ENCODE data around the gene MSI2. TPM values are rescaled to one million over a fixed set of nuclear protein-coding genes. Genes with fewer than 3 reads are reported as not detected.

Gene MSI2
- total and polyA plus RNA-seq, 2 donors (not counting 1 experiment from before 2014, with no cell fraction given) = 16.1 to 196 TPM

DNA sequence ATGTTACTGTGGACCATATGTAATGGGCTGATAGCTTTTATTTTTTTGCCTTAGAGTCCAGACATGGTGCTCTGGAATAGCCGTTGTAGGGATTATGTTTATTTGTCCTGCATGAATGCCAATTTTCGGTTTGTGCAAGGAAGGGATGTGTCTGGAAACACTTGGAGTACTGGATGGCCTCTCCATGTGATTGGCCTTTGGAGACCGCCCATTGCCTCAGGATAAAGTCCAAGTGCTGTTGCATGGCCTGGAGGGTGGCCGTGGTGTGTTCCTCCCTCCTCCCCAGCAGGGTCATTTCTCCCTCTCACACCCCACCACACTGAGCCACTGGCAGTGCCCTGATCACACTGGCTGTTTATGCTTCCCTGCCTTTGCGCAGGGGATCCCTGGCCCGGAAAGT, 93.9 kb downstream of the MSI2 start:
- Histone ChIP-seq H3K27ac (ENCODE audit: low read length in 2 of 2) (no peak overlapping the region), H3K27me3 (replicated peaks in 1 of 4; ENCODE audit: control extremely low read depth in 1 of 4, control insufficient read depth in 3 of 4, insufficient read depth in 4 of 4, low read length in 3 of 4) (no peaks in the 10 kb centered on the region), H3K79me2 (ENCODE audit: control insufficient read depth, insufficient read depth, low read length) (peaks cover 55% of the 10 kb centered on the region), H2AFZ (ENCODE audit: insufficient read depth, low read depth, low read length, poor library complexity, severe bottlenecking) (no peak overlapping the region), H3K4me2 (replicated peaks; ENCODE audit: low read depth, low read length, poor library complexity, severe bottlenecking) (no peak overlapping the region), H3K4me1 (ENCODE audit: control insufficient read depth in 2 of 2, insufficient read depth in 2 of 2, low read length in 2 of 2) (peaks cover 9 to 12% of the 10 kb centered on the region in 2 donors), H3K9me3 (ENCODE audit: control extremely low read depth in 1 of 3, control insufficient read depth in 2 of 3, insufficient read depth in 1 of 3, low read length in 2 of 3) (no peaks in the 10 kb centered on the region), H3K9ac (ENCODE audit: low read length) (no peak overlapping the region), H3K4me3 (ENCODE audit: control extremely low read depth in 1 of 5, extremely low read depth in 1 of 5, insufficient read depth in 1 of 5, low read depth in 2 of 5, low read length in 4 of 5) (no peak overlapping the region), H4K20me1 (ENCODE audit: control insufficient read depth, insufficient read depth, low read length, poor library complexity, severe bottlenecking) (peaks cover 24% of the 10 kb centered on the region), H3K36me3 (replicated peaks in 1 of 2; ENCODE audit: control extremely low read depth in 1 of 2, control insufficient read depth in 1 of 2, extremely low read depth in 1 of 2, insufficient read depth in 2 of 2, low read length in 1 of 2) (peaks cover 2 to 15% of the 10 kb centered on the region in 2 experiments)
- Mint-ChIP-seq H3K27me3 (no peaks in the 10 kb centered on the region), H3K9me3 (ENCODE audit: insufficient read depth) (no peaks in the 10 kb centered on the region), H3K4me3 (no peak overlapping the region), H3K27ac (no peak overlapping the region), H3K4me1 (peaks cover 19% of the 10 kb centered on the region)
- 97% methylated on average over 5 of the region's 6 CpGs for WGBS (ENCODE audit: insufficient coverage)
- DNase-seq (no peak), ATAC-seq (ENCODE audit: low read depth) (no peak)
- ChIA-PET POLR2A (interaction anchor here (0.6 kb wide), 1 partner anchor 8 kb away, joined by 3 read pairs; no protein-coding TSS in a partner anchor), CTCF (no interaction called here)
- intact Hi-C loops (cut with micrococcal nuclease) = no loop called here
- TF ChIP-seq EZH2 (IDR thresholded peaks at IDR 0.05; ENCODE audit: borderline replicate concordance, insufficient read depth, low read depth, low read length, poor library complexity, severe bottlenecking) = no peak
- TF ChIP-seq, protein P1, sequence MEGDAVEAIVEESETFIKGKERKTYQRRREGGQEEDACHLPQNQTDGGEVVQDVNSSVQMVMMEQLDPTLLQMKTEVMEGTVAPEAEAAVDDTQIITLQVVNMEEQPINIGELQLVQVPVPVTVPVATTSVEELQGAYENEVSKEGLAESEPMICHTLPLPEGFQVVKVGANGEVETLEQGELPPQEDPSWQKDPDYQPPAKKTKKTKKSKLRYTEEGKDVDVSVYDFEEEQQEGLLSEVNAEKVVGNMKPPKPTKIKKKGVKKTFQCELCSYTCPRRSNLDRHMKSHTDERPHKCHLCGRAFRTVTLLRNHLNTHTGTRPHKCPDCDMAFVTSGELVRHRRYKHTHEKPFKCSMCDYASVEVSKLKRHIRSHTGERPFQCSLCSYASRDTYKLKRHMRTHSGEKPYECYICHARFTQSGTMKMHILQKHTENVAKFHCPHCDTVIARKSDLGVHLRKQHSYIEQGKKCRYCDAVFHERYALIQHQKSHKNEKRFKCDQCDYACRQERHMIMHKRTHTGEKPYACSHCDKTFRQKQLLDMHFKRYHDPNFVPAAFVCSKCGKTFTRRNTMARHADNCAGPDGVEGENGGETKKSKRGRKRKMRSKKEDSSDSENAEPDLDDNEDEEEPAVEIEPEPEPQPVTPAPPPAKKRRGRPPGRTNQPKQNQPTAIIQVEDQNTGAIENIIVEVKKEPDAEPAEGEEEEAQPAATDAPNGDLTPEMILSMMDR (IDR thresholded peaks at IDR 0.05) = no peak

DNA sequence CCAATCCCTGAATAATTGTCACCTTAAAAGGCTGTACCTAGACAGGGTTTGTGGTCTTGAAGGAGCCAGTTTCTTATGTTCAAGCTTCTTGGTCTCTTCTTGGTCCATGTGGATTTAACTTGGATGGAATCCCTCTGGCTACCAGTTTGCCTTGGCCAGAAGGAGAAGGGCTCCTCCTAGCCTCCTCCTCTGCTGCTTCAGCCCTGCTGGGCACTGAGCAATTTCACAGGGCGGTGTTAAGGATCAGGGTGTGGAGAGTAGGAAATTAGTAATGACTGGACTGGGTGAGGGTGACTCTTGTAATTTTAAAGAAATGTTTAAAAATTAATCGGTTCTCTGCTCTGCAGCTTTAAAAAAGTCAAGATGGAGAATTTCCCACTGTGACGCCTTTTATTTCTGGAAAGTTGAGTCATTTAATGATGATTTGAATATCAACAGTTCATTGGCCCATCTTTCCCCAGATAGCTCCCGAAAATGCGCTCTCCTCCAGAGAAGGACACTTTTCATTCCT, 96.4 kb downstream of the MSI2 start:
- no peak overlapping the region for H3K9ac ChIP-seq (ENCODE audit: low read length)
- Mint-ChIP-seq H3K4me3 (no peak overlapping the region), H3K9me3 (ENCODE audit: insufficient read depth) (no peaks in the 10 kb centered on the region), H3K27me3 (no peaks in the 10 kb centered on the region), H3K4me1 (peaks cover 42% of the 10 kb centered on the region), H3K27ac (no peak overlapping the region)
- H2AFZ ChIP-seq (ENCODE audit: insufficient read depth, low read depth, low read length, poor library complexity, severe bottlenecking) = no peak overlapping the region
- H3K4me1 ChIP-seq (ENCODE audit: control insufficient read depth in 2 of 2, insufficient read depth in 2 of 2, low read length in 2 of 2) = peaks cover 32 to 37% of the 10 kb centered on the region in 2 donors
- peaks cover 59% of the 10 kb centered on the region for H3K79me2 ChIP-seq (ENCODE audit: control insufficient read depth, insufficient read depth, low read length)
- H3K4me2 ChIP-seq (replicated peaks; ENCODE audit: low read depth, low read length, poor library complexity, severe bottlenecking) = no peak overlapping the region
- ATAC-seq (ENCODE audit: low read depth) = no peak
- ChIA-PET POLR2A (no interaction called here), CTCF (no interaction called here)
- H3K9me3 ChIP-seq (ENCODE audit: control extremely low read depth in 1 of 3, control insufficient read depth in 2 of 3, insufficient read depth in 1 of 3, low read length in 2 of 3) = no peaks in the 10 kb centered on the region
- H3K27ac ChIP-seq (ENCODE audit: low read length in 2 of 2) = no peak overlapping the region
- no peaks in the 10 kb centered on the region for H3K27me3 ChIP-seq (replicated peaks in 1 of 4; ENCODE audit: control extremely low read depth in 1 of 4, control insufficient read depth in 3 of 4, insufficient read depth in 4 of 4, low read length in 3 of 4)
- intact Hi-C loops (cut with micrococcal nuclease) = no loop called here
- H3K36me3 ChIP-seq (replicated peaks in 1 of 2; ENCODE audit: control extremely low read depth in 1 of 2, control insufficient read depth in 1 of 2, extremely low read depth in 1 of 2, insufficient read depth in 2 of 2, low read length in 1 of 2) = peaks cover 2 to 10% of the 10 kb centered on the region in 2 experiments
- H4K20me1 ChIP-seq (ENCODE audit: control insufficient read depth, insufficient read depth, low read length, poor library complexity, severe bottlenecking) = peaks cover 34% of the 10 kb centered on the region
- no peak for DNase-seq
- WGBS (ENCODE audit: insufficient coverage) = 96% methylated on average over 3 of the region's 5 CpGs
- TF ChIP-seq EZH2 (IDR thresholded peaks at IDR 0.05; ENCODE audit: borderline replicate concordance, insufficient read depth, low read depth, low read length, poor library complexity, severe bottlenecking) = no peak
- TF ChIP-seq, protein P1 (IDR thresholded peaks at IDR 0.05) = no peak
- H3K4me3 ChIP-seq (ENCODE audit: control extremely low read depth in 1 of 5, extremely low read depth in 1 of 5, insufficient read depth in 1 of 5, low read depth in 2 of 5, low read length in 4 of 5) = no peak overlapping the region

All from B cell (primary cell).